NT2/D1 (cell line): ENCODE results near the gene RBM39.

ENCODE experiments used
- SUZ12 ChIP-seq: IDR thresholded peaks from 2 replicates; pipeline ENCODE4 v1.6.1; 2011; ENCODE audit not compliant: insufficient read length, insufficient read depth; ENCODE audit errors: extremely low read depth
- YY1 ChIP-seq: IDR thresholded peaks from 2 replicates; pipeline ENCODE4 v1.6.1; 2011; ENCODE audit not compliant: insufficient read length, insufficient read depth
- ZNF274 ChIP-seq: IDR thresholded peaks from 2 replicates; pipeline ENCODE4 v1.6.1; 2011; ENCODE audit warnings: mild to moderate bottlenecking, low read depth, low read length

DNA sequence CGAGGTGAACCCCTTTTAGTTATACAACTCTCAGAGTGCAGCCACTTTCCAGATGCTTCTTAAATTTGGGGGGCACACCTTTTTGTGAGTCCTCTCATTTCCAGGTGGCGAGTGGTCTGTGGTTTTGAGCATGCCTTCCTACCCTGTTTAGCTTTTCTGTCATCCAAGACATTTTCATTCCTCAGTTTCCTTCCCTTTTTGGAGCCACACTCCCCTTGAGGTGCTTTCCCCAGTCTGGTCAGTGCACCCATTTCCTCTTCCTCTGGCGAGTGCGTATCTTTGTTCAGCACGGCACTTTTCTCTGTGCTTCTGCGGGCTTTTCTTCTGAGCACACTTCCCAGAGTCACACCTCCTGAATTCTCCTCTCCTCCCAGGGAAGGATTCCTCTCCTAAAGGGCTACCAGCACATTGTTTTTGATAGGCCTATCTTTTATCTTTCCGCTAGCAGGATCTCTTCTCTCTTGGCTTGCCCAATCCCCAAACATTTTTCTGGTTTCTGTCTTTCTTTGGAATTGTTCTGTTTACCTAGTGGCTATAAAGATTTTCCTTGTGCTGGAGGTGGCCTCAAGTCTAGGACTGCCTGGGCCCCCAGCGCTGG is 31.2 kb upstream of the RBM39 start:
- TF ChIP-seq SUZ12 (no peak), YY1 (no peak), ZNF274 (no peak)
